Natural killer cell (primary cell): Measurements from ENCODE around the gene HLA-DRA. TPM values are rescaled to one million over a fixed set of nuclear protein-coding genes. Genes with fewer than 3 reads are reported as not detected.

Experiments used
- ATAC-seq, 3 donors: fragments of 150-1000 bp in 2 of 3; fragments of 200-7000 bp in 1 of 3; cut with Tn5 transposase; 1 replicate in 1 of 3; 2 replicates in 2 of 3; pipeline ENCODE4 v1.10.0; 2021; ENCODE audit warnings: mild to moderate bottlenecking in 2 of 3, moderate library complexity in 2 of 3
- DNase-seq, 2 donors: peaks; one replicate each; pipeline versions ENCODE4 v3.0.0 to v3.0.0-alpha.2; 2013 to 2021; ENCODE audit warnings: mixed read lengths in 1 of 2
- H3K27ac ChIP-seq: one replicate; pipeline ENCODE4 v1.5.1; 2013; ENCODE audit warnings: mild to moderate bottlenecking, low read length
- H3K27me3 ChIP-seq: one replicate; pipeline ENCODE4 v1.6.1; 2013; ENCODE audit warnings: low read length; ENCODE audit not compliant: control insufficient read depth, insufficient read depth
- H3K36me3 ChIP-seq: one replicate; pipeline ENCODE4 v1.6.1; 2013; ENCODE audit warnings: low read length; ENCODE audit not compliant: control insufficient read depth, insufficient read depth
- H3K4me1 ChIP-seq: one replicate; pipeline ENCODE4 v1.6.1; 2013; ENCODE audit warnings: low read length; ENCODE audit not compliant: control insufficient read depth, insufficient read depth
- H3K4me3 ChIP-seq: one replicate; pipeline ENCODE4 v1.5.1; 2013; ENCODE audit warnings: low read length
- H3K9me3 ChIP-seq: one replicate; pipeline ENCODE4 v1.6.1; 2013; ENCODE audit warnings: low read length; ENCODE audit not compliant: control insufficient read depth, insufficient read depth
- H3K27ac Mint-ChIP-seq, 2 donors: one replicate each; pipeline ENCODE4 v1.8.0; 2022; ENCODE audit warnings: mild to moderate bottlenecking in 2 of 2, mixed read lengths in 2 of 2, moderate library complexity in 1 of 2
- H3K27me3 Mint-ChIP-seq, 2 donors: one replicate each; pipeline ENCODE4 v1.8.0; 2022; ENCODE audit warnings: low read depth in 2 of 2, mixed read lengths in 2 of 2
- H3K36me3 Mint-ChIP-seq: one replicate; pipeline ENCODE4 v1.8.0; 2022; ENCODE audit warnings: mixed read lengths
- H3K4me1 Mint-ChIP-seq, 2 donors: one replicate each; pipeline ENCODE4 v1.8.0; 2022; ENCODE audit warnings: mixed read lengths in 2 of 2
- H3K4me3 Mint-ChIP-seq: one replicate; pipeline ENCODE4 v1.8.0; 2022; ENCODE audit warnings: mild to moderate bottlenecking, moderate library complexity, mixed read lengths
- H3K9me3 Mint-ChIP-seq, 2 donors: one replicate each; pipeline ENCODE4 v1.8.0; 2022; ENCODE audit warnings: mixed read lengths in 2 of 2
- CTCF ChIP-seq: fragments of 200-600 bp; IDR thresholded peaks from one replicate; pipeline ENCODE4 v1.8.0; 2022; ENCODE audit warnings: antibody characterized with exemption
- WGBS: methylation state at CpG from one replicate; pipeline ENCODE4 v1.1.7; 2013; ENCODE audit warnings: missing lambda C conversion rate; ENCODE audit not compliant: insufficient coverage; 5-methylcytosine and 5-hydroxymethylcytosine counted together
- intact Hi-C: fragments of 100-400 bp; cut with micrococcal nuclease; formaldehyde crosslinking; loops from one replicate; pipeline ENCODE4 v1.14.2; 2022
- total RNA-seq, 4 donors: library from RNA; stranded (reverse); fragments of 120-200 nt in 1 of 4; gene quantifications; one replicate each; pipeline versions ENCODE4 v1.2.3 to v1.2.4, GENCODE V29; 2013 to 2022

HLA-DRA gene
- total RNA-seq, 3 donors from 2014 or later (not counting 1 experiment from before 2014, with no cell fraction given), result 49.9 to 160 (median 123) TPM

GRCh38 chr6:32415521-32416019 lies 24.1 kb upstream of the HLA-DRA start:
- peaks cover 5% of the 10 kb centered on the region for H3K36me3 Mint-ChIP-seq
- no peak overlapping the region for H3K4me3 Mint-ChIP-seq
- no peak overlapping the region for H3K27ac ChIP-seq
- peaks cover 11 to 12% of the 10 kb centered on the region in 2 donors for H3K4me1 Mint-ChIP-seq
- ATAC-seq, result peak; percentile 76 to 83 (median 81)
- 17% methylated on average over 13 of the region's 13 CpGs for WGBS
- TF ChIP-seq CTCF, result peak; percentile 99
- H3K9me3 ChIP-seq, result no peaks in the 10 kb centered on the region
- no peaks in the 10 kb centered on the region for H3K36me3 ChIP-seq
- no peaks in the 10 kb centered on the region for H3K9me3 Mint-ChIP-seq
- intact Hi-C loops, result no loop called here
- peaks cover 45 to 66% of the 10 kb centered on the region in 2 donors for H3K27me3 Mint-ChIP-seq
- H3K27me3 ChIP-seq, result peaks cover 25% of the 10 kb centered on the region
- DNase-seq, result peak; percentile 66 to 87
- H3K27ac Mint-ChIP-seq, result no peak overlapping the region
- H3K4me3 ChIP-seq, result no peak overlapping the region
- no peaks in the 10 kb centered on the region for H3K4me1 ChIP-seq

GRCh38 chr6:32416036-32416435 lies 23.7 kb upstream of the HLA-DRA start:
- Mint-ChIP-seq H3K9me3 (no peaks in the 10 kb centered on the region), H3K4me1 (peaks cover 11 to 12% of the 10 kb centered on the region in 2 donors), H3K4me3 (no peak overlapping the region), H3K27me3 (peaks cover 42 to 66% of the 10 kb centered on the region in 2 donors), H3K36me3 (peaks cover 5% of the 10 kb centered on the region), H3K27ac (no peak overlapping the region)
- ATAC-seq (no peak), DNase-seq (no peak)
- WGBS, result 92% methylated on average over 2 of the region's 3 CpGs
- no peaks in the 10 kb centered on the region for H3K4me1 ChIP-seq
- no peak overlapping the region for H3K4me3 ChIP-seq
- intact Hi-C loops, result no loop called here
- no peaks in the 10 kb centered on the region for H3K36me3 ChIP-seq
- H3K27me3 ChIP-seq, result peaks cover 25% of the 10 kb centered on the region
- no peak overlapping the region for H3K27ac ChIP-seq
- no peak for TF ChIP-seq CTCF
- no peaks in the 10 kb centered on the region for H3K9me3 ChIP-seq

GRCh38 chr6:32424589-32425300 lies 14.9 kb upstream of the HLA-DRA start:
- no peaks in the 10 kb centered on the region for H3K36me3 Mint-ChIP-seq
- 97% methylated on average over 2 of the region's 3 CpGs for WGBS
- no peak for TF ChIP-seq CTCF
- no peak overlapping the region for H3K27ac Mint-ChIP-seq
- peaks cover 4 to 5% of the 10 kb centered on the region in 2 donors for H3K27me3 Mint-ChIP-seq
- no peak overlapping the region for H3K27ac ChIP-seq
- no peaks in the 10 kb centered on the region for H3K9me3 Mint-ChIP-seq
- no peaks in the 10 kb centered on the region for H3K4me1 Mint-ChIP-seq
- H3K36me3 ChIP-seq, result no peaks in the 10 kb centered on the region
- no peaks in the 10 kb centered on the region for H3K4me1 ChIP-seq
- DNase-seq, result no peak
- intact Hi-C loops, result no loop called here
- no peak overlapping the region for H3K4me3 ChIP-seq
- no peak overlapping the region for H3K4me3 Mint-ChIP-seq
- H3K27me3 ChIP-seq, result no peaks in the 10 kb centered on the region
- no peak for ATAC-seq
- no peaks in the 10 kb centered on the region for H3K9me3 ChIP-seq
